A172 (cell line): ENCODE measurements around the gene BAIAP2. TPM values are rescaled to one million over a fixed set of nuclear protein-coding genes. Genes with fewer than 3 reads are reported as not detected.
"Not testable (repeated sequence)": the region's sequence is repeated elsewhere in the genome, so short reads cannot be mapped to it uniquely, and the experiment has no call there.

Source experiments
- DNase-seq: peaks from one replicate; pipeline ENCODE4 v3.0.0-alpha.2; 2015; ENCODE audit warnings: low spot score
- total RNA-seq: library from RNA; depleted of rRNA; stranded (reverse); fragments of >200 nt; shearing (Covaris generic); gene quantifications from 2 replicates; pipeline ENCODE4 v1.2.3, GENCODE V29; 2014

Gene BAIAP2
- total RNA-seq, 1 experiment from 2014 or later, result 89.5 TPM

- DNase-seq, result no peak
Observed at GRCh38 chr17:81025065-81025740, 9.7 kb upstream of the BAIAP2 start.

GRCh38 chr17:81025741-81026129 lies 9.2 kb upstream of the BAIAP2 start:
- DNase-seq, result no peak

- DNase-seq, result no peak
Observed at GRCh38 chr17:81026266-81027036, 8.5 kb upstream of the BAIAP2 start.

GRCh38 chr17:81027038-81027437 lies 7.9 kb upstream of the BAIAP2 start:
- no peak for DNase-seq

GRCh38 chr17:81027591-81028505 lies 7.1 kb upstream of the BAIAP2 start:
- DNase-seq, result no peak

GRCh38 chr17:81028506-81028858 lies 6.5 kb upstream of the BAIAP2 start:
- DNase-seq, result no peak

- DNase-seq, result no peak
Observed at GRCh38 chr17:81029859-81030258, 5.1 kb upstream of the BAIAP2 start.

- DNase-seq, result not testable (repeated sequence)
Observed at GRCh38 chr17:81030312-81030711, 4.6 kb upstream of the BAIAP2 start.

GRCh38 chr17:81030741-81031565 lies 4.0 kb upstream of the BAIAP2 start:
- no peak for DNase-seq

- DNase-seq, result no peak
Observed at GRCh38 chr17:81031566-81032550, 3.1 kb upstream of the BAIAP2 start.

GRCh38 chr17:81032641-81033480 lies 2.1 kb upstream of the BAIAP2 start:
- DNase-seq, result no peak

- no peak for DNase-seq
Observed at GRCh38 chr17:81033535-81034167, 1.3 kb upstream of the BAIAP2 start.

- DNase-seq, result no peak
Observed at GRCh38 chr17:81034168-81034777, 678 bp upstream of the BAIAP2 start.

GRCh38 chr17:81035521-81036196 lies 708 bp downstream of the BAIAP2 start:
- no peak for DNase-seq

GRCh38 chr17:81036197-81036941 lies 1.4 kb downstream of the BAIAP2 start:
- no peak for DNase-seq

- DNase-seq, result no peak
Observed at GRCh38 chr17:81037026-81037797, 2.3 kb downstream of the BAIAP2 start.
